Type B pancreatic cell (in vitro differentiated cells): ENCODE results near the gene SLC4A3. TPM values are rescaled to one million over a fixed set of nuclear protein-coding genes. Genes with fewer than 3 reads are reported as not detected.
"Not testable (repeated sequence)": the region's sequence is repeated elsewhere in the genome, so short reads cannot be mapped to it uniquely, and the experiment has no call there.

Experiments
- DNase-seq: peaks from one replicate; pipeline ENCODE4 v3.0.0; 2021; ENCODE audit warnings: mixed read lengths; ENCODE audit not compliant: unreplicated experiment; ENCODE audit errors: extremely low spot score
- H3K27ac Mint-ChIP-seq: 2 replicates; pipeline ENCODE4 v1.8.0; 2021; ENCODE audit warnings: mild to moderate bottlenecking, mixed read lengths
- H3K27me3 Mint-ChIP-seq: 2 replicates; pipeline ENCODE4 v1.8.0; 2021; ENCODE audit warnings: mixed read lengths
- H3K36me3 Mint-ChIP-seq: 2 replicates; pipeline ENCODE4 v1.8.0; 2021; ENCODE audit warnings: mixed read lengths
- H3K4me1 Mint-ChIP-seq: one replicate; pipeline ENCODE4 v1.8.0; 2021; ENCODE audit warnings: mixed read lengths; ENCODE audit not compliant: unreplicated experiment
- H3K4me3 Mint-ChIP-seq: 2 replicates; pipeline ENCODE4 v1.8.0; 2021; ENCODE audit warnings: mild to moderate bottlenecking, mixed read lengths
- H3K9me3 Mint-ChIP-seq: 2 replicates; pipeline ENCODE4 v1.8.0; 2021; ENCODE audit warnings: mixed read lengths
- total RNA-seq: library from RNA; stranded (reverse); gene quantifications from 2 replicates; pipeline ENCODE4 v1.2.1, GENCODE V29; 2021; ENCODE audit warnings: low replicate concordance
- TF ChIP-seq, protein P1 (sequence below): fragments of 200-600 bp; sonication (generic); conservative IDR thresholded peaks from 2 replicates; pipeline ENCODE4 v1.5.0; 2021; ENCODE audit warnings: antibody characterized with exemption, mild to moderate bottlenecking

The SLC4A3 gene
- total RNA-seq, 1 donor from 2014 or later = 15.8 TPM

DNA sequence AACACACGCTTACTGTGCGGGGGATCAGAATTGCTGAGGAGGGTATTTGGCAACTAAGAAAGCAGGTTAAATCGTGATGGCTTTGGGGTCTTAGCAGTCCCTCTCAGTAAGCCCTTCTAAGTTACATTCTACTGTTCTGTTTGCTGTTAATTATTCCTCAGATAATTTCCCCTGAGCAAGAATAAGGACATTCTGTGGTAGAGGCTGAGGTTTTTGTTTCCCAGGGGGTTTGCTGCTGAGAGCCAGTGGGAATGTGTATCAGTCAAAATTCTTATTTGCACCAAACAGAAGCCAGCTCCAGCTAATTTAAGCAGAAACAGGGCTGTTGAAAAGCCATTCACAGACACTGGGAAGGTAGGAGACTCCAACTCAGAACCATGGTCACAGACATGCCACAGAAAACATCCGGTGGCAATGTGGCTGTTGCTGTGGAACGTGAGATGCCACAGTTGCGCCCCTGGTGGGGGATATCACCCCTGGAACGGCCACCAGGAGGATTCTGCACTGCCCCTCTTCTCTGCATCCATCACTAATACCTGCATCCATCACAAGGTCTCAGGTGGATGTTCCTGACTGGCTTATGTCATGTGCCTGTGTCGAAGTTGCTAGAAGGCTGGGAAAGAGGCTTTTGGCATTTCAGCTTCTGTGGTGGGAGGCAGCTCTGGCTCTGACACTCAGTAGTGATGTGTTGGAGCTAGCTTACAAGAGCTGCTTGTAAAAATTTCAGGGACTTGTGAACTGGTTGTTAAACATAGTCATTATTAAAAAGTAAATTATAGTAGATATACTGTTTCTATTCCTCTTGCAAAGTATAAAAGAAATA is 23.2 kb downstream of the SLC4A3 start:
- Mint-ChIP-seq H3K27ac (no peak overlapping the region), H3K27me3 (peaks cover 20% of the 10 kb centered on the region), H3K36me3 (no peaks in the 10 kb centered on the region), H3K4me1 (peaks cover 1% of the 10 kb centered on the region), H3K9me3 (no peaks in the 10 kb centered on the region), H3K4me3 (no peak overlapping the region)
- TF ChIP-seq, protein P1, sequence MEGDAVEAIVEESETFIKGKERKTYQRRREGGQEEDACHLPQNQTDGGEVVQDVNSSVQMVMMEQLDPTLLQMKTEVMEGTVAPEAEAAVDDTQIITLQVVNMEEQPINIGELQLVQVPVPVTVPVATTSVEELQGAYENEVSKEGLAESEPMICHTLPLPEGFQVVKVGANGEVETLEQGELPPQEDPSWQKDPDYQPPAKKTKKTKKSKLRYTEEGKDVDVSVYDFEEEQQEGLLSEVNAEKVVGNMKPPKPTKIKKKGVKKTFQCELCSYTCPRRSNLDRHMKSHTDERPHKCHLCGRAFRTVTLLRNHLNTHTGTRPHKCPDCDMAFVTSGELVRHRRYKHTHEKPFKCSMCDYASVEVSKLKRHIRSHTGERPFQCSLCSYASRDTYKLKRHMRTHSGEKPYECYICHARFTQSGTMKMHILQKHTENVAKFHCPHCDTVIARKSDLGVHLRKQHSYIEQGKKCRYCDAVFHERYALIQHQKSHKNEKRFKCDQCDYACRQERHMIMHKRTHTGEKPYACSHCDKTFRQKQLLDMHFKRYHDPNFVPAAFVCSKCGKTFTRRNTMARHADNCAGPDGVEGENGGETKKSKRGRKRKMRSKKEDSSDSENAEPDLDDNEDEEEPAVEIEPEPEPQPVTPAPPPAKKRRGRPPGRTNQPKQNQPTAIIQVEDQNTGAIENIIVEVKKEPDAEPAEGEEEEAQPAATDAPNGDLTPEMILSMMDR = no peak
- DNase-seq = peak; percentile 32

DNA sequence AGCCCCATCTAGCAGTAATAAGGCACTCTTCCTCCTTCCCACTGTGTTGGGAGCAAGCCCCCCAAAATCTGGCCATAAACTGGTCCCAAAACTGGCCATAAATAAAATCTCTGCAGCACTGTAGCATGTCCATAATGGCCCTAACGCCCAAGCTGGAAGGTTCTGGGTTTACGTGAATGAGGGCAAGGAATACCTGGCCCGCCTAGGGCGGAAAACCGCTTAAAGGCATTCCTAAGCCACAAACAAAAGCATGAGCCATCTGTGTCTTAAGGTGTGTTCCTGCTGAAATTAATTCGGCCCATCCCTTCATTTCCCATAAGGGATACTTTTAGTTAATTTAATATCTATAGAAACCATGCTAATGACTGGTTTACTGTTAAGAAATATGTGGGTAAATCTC is 24.2 kb downstream of the SLC4A3 start:
- not testable (repeated sequence) for H3K4me1 Mint-ChIP-seq, H3K4me3 Mint-ChIP-seq, H3K36me3 Mint-ChIP-seq, H3K9me3 Mint-ChIP-seq, H3K27ac Mint-ChIP-seq
- H3K27me3 Mint-ChIP-seq = peaks cover 21% of the 10 kb centered on the region
- DNase-seq = peak; percentile 45

DNA sequence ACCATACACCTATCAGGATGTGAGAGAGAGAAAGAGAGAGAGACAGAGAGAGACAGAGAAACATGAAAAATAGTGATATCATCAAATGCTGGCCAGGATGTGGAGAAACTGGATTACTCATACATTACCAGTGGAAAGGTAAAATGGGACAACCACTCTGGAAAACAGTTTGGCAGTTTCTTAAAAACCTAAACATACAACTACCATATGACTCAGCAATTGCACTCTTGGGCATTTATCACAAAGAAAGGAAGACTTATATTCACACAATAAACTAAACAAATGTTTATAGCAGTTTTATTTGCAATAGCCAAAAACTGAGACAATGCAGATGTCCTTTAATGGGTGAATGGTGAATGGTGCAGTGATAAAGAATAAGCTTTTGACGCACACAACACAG is 29.1 kb downstream of the SLC4A3 start:
- H3K36me3 Mint-ChIP-seq = no peaks in the 10 kb centered on the region
- no peak overlapping the region for H3K27ac Mint-ChIP-seq
- no peak for DNase-seq
- H3K4me1 Mint-ChIP-seq = no peaks in the 10 kb centered on the region
- peaks cover 19% of the 10 kb centered on the region for H3K9me3 Mint-ChIP-seq
- no peak overlapping the region for H3K4me3 Mint-ChIP-seq
- H3K27me3 Mint-ChIP-seq = peaks cover 27% of the 10 kb centered on the region
- TF ChIP-seq, protein P1 = no peak

DNA sequence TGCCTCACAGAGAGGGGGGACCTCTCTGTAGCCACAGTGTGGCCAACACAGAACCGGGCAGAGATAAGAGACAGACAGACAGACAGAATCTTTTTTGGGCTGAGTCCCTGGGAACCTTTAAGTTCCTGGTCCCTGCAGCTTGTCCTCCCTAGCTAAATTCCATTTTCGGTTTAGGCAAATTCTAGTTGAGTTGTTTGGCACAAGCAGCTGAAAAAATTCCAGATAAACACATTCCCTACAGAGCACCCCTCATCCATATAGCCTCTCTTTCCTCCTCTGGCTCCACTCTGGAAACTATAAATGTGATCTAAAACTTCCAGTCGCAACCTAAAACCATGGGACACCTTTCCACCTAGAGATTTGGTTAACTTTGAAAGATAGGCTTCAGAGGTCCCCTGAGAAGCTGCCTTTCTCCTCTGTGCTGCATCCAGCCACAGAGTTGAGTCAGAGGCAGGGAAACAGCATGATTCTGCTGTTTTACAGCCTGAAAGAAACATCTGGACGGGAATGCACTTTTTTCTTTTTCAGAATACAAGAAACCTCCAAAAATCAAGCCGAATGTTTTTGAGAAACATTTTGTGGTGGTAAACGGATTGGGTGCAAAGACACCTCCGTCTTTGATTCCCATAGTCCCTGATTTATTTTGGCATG is 30.9 kb downstream of the SLC4A3 start:
- H3K27ac Mint-ChIP-seq = peak overlapping the region; percentile 30
- peaks cover 4% of the 10 kb centered on the region for H3K36me3 Mint-ChIP-seq
- H3K4me3 Mint-ChIP-seq = no peak overlapping the region
- peaks cover 5% of the 10 kb centered on the region for H3K4me1 Mint-ChIP-seq
- TF ChIP-seq, protein P1 = no peak
- peak; percentile 42 for DNase-seq
- H3K9me3 Mint-ChIP-seq = peaks cover 28% of the 10 kb centered on the region
- peaks cover 21% of the 10 kb centered on the region for H3K27me3 Mint-ChIP-seq

DNA sequence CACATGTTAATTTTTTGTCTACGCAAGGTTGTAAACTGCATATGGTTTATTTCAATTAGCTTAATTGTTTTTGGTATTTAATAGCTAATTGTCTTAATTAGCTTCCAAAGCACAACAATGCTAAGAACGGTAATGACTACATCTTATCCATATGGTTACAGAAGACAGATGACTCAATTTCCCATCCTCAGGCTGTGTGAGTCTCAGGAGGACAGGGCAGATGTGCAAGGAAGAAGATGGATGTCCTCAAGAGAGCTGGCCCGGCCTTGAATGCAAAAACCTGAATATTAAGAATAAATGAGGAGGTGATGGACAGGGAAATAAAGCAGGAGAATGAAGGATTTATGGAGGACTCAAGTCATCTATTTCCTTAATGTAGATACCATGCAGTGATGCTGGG is 31.4 kb downstream of the SLC4A3 start:
- H3K27me3 Mint-ChIP-seq = peaks cover 17% of the 10 kb centered on the region
- H3K4me3 Mint-ChIP-seq = no peak overlapping the region
- TF ChIP-seq, protein P1 = no peak
- no peak overlapping the region for H3K27ac Mint-ChIP-seq
- peaks cover 28% of the 10 kb centered on the region for H3K9me3 Mint-ChIP-seq
- peaks cover 5% of the 10 kb centered on the region for H3K4me1 Mint-ChIP-seq
- H3K36me3 Mint-ChIP-seq = peaks cover 4% of the 10 kb centered on the region
- DNase-seq = peak; percentile 18
